NCI-H2029 treated with DMSO at 0.1 percent for 48 hours (cell line): ENCODE measurements around the gene GCH1.
"Not testable (repeated sequence)": the region's sequence is repeated elsewhere in the genome, so short reads cannot be mapped to it uniquely, and the experiment has no call there.

ENCODE experiments used
- DNase-seq: peaks from one replicate; lab custom pipeline; 2025; lab: John Stamatoyannopoulos, UW

Gene GCH1

GRCh38 chr14:54908190-54908589 is 5.6 kb upstream of the GCH1 start:
- no peak for DNase-seq

GRCh38 chr14:54906075-54906474 is 3.4 kb upstream of the GCH1 start:
- DNase-seq, result no peak

- no peak for DNase-seq
These were observed 494 bp downstream of the GCH1 start for GRCh38 chr14:54902143-54902520.

- DNase-seq, result no peak
These were observed 1.1 kb downstream of the GCH1 start for GRCh38 chr14:54901380-54902142.

- DNase-seq, result no peak
These were observed 3.1 kb downstream of the GCH1 start for GRCh38 chr14:54899573-54899972.

- not testable (repeated sequence) for DNase-seq
These were observed 4.6 kb downstream of the GCH1 start for GRCh38 chr14:54897809-54898555.

- DNase-seq, result no peak
These were observed 6.9 kb downstream of the GCH1 start for GRCh38 chr14:54895683-54896082.

- DNase-seq, result no peak
These were observed 7.6 kb downstream of the GCH1 start for GRCh38 chr14:54894995-54895394.

- DNase-seq, result peak; percentile 81
These were observed 9.4 kb downstream of the GCH1 start for GRCh38 chr14:54893151-54893760.

- DNase-seq, result no peak
These were observed 11.0 kb downstream of the GCH1 start for GRCh38 chr14:54891471-54892245.

- no peak for DNase-seq
These were observed 11.8 kb downstream of the GCH1 start for GRCh38 chr14:54890788-54891187.

- DNase-seq, result no peak
These were observed 12.7 kb downstream of the GCH1 start for GRCh38 chr14:54889919-54890318.

- DNase-seq, result no peak
These were observed 20.1 kb downstream of the GCH1 start for GRCh38 chr14:54882521-54882920.

- no peak for DNase-seq
These were observed 20.7 kb downstream of the GCH1 start for GRCh38 chr14:54881761-54882401.

GRCh38 chr14:54881235-54881760 is 21.3 kb downstream of the GCH1 start:
- DNase-seq, result no peak

GRCh38 chr14:54877703-54878021 is 25.0 kb downstream of the GCH1 start:
- DNase-seq, result no peak

GRCh38 chr14:54877015-54877702 is 25.5 kb downstream of the GCH1 start:
- DNase-seq, result no peak

- not testable (repeated sequence) for DNase-seq
These were observed 27.0 kb downstream of the GCH1 start for GRCh38 chr14:54875648-54876047.

GRCh38 chr14:54870154-54871090 is 32.2 kb downstream of the GCH1 start:
- DNase-seq, result not testable (repeated sequence)

- no peak for DNase-seq
These were observed 35.6 kb downstream of the GCH1 start for GRCh38 chr14:54867011-54867410.
